ENCODE results near the gene CACNG5.

- TF ChIP-seq CTCF (IDR thresholded peaks at IDR 0.05), result no peak
- no peak for TF ChIP-seq POLR2A (IDR thresholded peaks at IDR 0.05)
Measured at GRCh38 chr17:66849032-66849655, 14.2 kb downstream of the CACNG5 start.

Measured in right lobe of liver (tissue), 4 donors.